Right lobe of liver (tissue), 6 donors: Measurements from ENCODE around the gene WDFY1. TPM values are rescaled to one million over a fixed set of nuclear protein-coding genes. Genes with fewer than 3 reads are reported as not detected.

ENCODE experiments used
- ATAC-seq, 4 donors: fragments of 200-7000 bp; cut with Tn5 transposase; one replicate each; pipeline ENCODE4 v1.9.1; 2020; ENCODE audit warnings: mild to moderate bottlenecking in 4 of 4, moderate library complexity in 4 of 4
- DNase-seq, 3 donors: peaks; one replicate each; pipeline ENCODE4 v3.0.0-alpha.2; 2020
- H3K27ac ChIP-seq, 3 donors: fragments of 200-600 bp; one replicate each; pipeline ENCODE4 v1.8.0; 2022
- H3K27me3 ChIP-seq, 2 donors: fragments of 200-600 bp; one replicate each; pipeline ENCODE4 v1.8.0; 2022
- H3K36me3 ChIP-seq, 4 donors: fragments of 200-600 bp; sonication (generic) in 1 of 4; one replicate each; pipeline versions ENCODE4 v1.5.1 to v1.8.0; 2017 to 2022; ENCODE audit warnings: control low read depth in 1 of 4
- H3K4me1 ChIP-seq, 4 donors: fragments of 200-600 bp; sonication (generic) in 1 of 4; one replicate each; pipeline versions ENCODE4 v1.5.1 to v1.8.0; 2017 to 2022; ENCODE audit warnings: control low read depth in 1 of 4
- H3K4me3 ChIP-seq, 3 donors: fragments of 200-600 bp; one replicate each; pipeline ENCODE4 v1.8.0; 2022
- H3K9me3 ChIP-seq, 4 donors: fragments of 200-600 bp; sonication (generic) in 1 of 4; one replicate each; pipeline versions ENCODE4 v1.5.1 to v1.8.0; 2017 to 2022; ENCODE audit warnings: control low read depth in 1 of 4
- POLR2A ChIP-seq: fragments of 450-650 bp; IDR thresholded peaks from one replicate; pipeline ENCODE4 v1.6.1; 2017; ENCODE audit warnings: antibody characterized with exemption, mild to moderate bottlenecking
- WGBS: methylation state at CpG from one replicate; pipeline ENCODE4 v1.1.6; 2018; ENCODE audit warnings: low coverage, low lambda C conversion rate; ENCODE audit not compliant: insufficient coverage; ENCODE audit errors: missing lambda C conversion rate; 5-methylcytosine and 5-hydroxymethylcytosine counted together
- intact Hi-C, 2 donors: fragments of 100-400 bp; cut with DNase I; formaldehyde crosslinking; loops; one replicate each; pipeline versions ENCODE4 v1.11.2 to v1.14.1; 2022
- total RNA-seq, 6 experiments: library from RNA; depleted of rRNA in 2 of 6; stranded (reverse); fragments of >200 nt in 2 of 6; fragmentation: NEBNext Ultra II Directional in 3 of 6; extraction: Animal tissue kit (Norgen Biotek cat#: 25700) in 3 of 6; gene quantifications; one replicate each; pipeline versions ENCODE4 v1.1.0 to v1.2.4, GENCODE V29; 2016 to 2023
- TF ChIP-seq, protein P1 (sequence below), 4 donors: fragments of 200-600 bp in 3 of 4; fragments of 450-650 bp in 1 of 4; IDR thresholded peaks; one replicate each; pipeline versions ENCODE4 v1.5.1 to v1.8.0; 2016 to 2022; ENCODE audit warnings: antibody characterized with exemption in 4 of 4, mild to moderate bottlenecking in 2 of 4
- donor health status: DM: no; HTN: yes; CAD: no.
- donor health status: DM: no; HTN: no; CAD: no.
- donor health status: DM: no; HTN: no; CAD: no.
- donor health status: DM: no; HTN: yes; CAD: no.
- donor health status: DM: no; HTN: yes; CAD: no.

Gene WDFY1
- total RNA-seq, 6 experiments from 2014 or later, result 19.7 to 28.0 (median 21.4) TPM

DNA sequence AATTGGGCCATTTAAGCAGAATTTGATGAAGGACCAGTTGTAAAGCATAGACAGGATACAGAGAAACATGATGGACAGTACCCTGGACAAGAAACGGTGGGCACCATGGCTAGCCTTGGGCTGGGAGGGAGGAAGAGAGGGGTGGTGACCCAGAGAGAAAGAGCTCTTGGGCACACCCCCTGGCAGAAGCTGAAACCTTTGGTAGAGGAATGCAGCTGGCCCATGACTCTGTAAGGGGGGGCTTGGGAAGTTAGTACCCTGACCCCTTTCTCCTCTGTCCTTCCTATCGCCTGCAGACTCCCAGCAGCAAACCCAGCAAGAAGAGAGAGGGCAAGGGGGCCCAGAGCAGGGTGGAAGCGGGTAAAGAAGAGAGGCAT is 44.7 kb upstream of the WDFY1 start:
- WGBS, result 55% methylated on average over 2 of the region's 3 CpGs
- no peaks in the 10 kb centered on the region for H3K27me3 ChIP-seq
- H3K9me3 ChIP-seq, result no peaks in the 10 kb centered on the region
- H3K36me3 ChIP-seq, result no peaks in the 10 kb centered on the region
- DNase-seq, result no peak
- no peaks in the 10 kb centered on the region for H3K4me1 ChIP-seq
- intact Hi-C loops, result loop anchor here in 1 of 2 donors (5.0 kb wide), 1 partner anchor 292 kb away; no protein-coding TSS in a partner anchor
- H3K27ac ChIP-seq, result no peak overlapping the region
- ATAC-seq, result no peak
- H3K4me3 ChIP-seq, result no peak overlapping the region
- TF ChIP-seq, protein P1, sequence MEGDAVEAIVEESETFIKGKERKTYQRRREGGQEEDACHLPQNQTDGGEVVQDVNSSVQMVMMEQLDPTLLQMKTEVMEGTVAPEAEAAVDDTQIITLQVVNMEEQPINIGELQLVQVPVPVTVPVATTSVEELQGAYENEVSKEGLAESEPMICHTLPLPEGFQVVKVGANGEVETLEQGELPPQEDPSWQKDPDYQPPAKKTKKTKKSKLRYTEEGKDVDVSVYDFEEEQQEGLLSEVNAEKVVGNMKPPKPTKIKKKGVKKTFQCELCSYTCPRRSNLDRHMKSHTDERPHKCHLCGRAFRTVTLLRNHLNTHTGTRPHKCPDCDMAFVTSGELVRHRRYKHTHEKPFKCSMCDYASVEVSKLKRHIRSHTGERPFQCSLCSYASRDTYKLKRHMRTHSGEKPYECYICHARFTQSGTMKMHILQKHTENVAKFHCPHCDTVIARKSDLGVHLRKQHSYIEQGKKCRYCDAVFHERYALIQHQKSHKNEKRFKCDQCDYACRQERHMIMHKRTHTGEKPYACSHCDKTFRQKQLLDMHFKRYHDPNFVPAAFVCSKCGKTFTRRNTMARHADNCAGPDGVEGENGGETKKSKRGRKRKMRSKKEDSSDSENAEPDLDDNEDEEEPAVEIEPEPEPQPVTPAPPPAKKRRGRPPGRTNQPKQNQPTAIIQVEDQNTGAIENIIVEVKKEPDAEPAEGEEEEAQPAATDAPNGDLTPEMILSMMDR (IDR thresholded peaks at IDR 0.05), result no peak

DNA sequence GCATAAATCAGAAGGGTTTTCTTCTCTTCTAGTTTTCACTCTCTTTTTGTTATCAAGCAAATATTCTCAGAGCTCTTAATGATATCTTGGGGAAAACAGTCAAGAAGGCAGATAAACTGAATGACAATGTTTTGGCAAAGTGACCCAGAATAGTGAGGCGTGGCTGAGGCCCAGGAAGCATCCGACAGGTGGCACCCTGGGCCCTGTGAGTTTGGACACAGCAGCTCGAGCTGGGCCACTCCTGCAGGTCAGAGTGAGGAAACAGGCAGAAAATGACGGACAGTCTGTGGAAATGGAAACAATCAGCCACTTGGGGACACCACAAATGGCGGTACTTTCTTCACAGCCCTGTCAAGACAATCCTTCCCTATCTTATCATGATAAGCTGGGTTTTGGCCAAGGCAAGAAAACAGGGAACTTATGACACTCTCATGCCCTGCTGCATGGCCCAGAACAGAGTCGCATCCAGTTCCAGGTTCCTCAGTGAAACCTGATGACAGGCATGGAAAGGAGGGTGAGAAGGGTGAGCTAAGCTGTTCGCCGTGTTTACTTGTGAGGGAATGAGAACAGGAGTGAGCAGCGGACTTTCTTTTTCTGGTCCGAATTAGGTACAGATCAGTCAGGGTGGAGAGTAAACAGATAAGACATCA is 44.2 kb upstream of the WDFY1 start:
- DNase-seq (no peak), ATAC-seq (peak; percentile 41 to 69 (median 46))
- no peaks in the 10 kb centered on the region for H3K4me1 ChIP-seq
- intact Hi-C loops, result no loop called here
- TF ChIP-seq, protein P1 (IDR thresholded peaks at IDR 0.05), result peak in 2 of 4 donors; percentile 10 to 18
- no peak for TF ChIP-seq POLR2A
- H3K27me3 ChIP-seq, result no peaks in the 10 kb centered on the region
- no peaks in the 10 kb centered on the region for H3K9me3 ChIP-seq
- no peak overlapping the region for H3K27ac ChIP-seq
- 62% methylated on average over 9 of the region's 10 CpGs for WGBS
- no peaks in the 10 kb centered on the region for H3K36me3 ChIP-seq
- H3K4me3 ChIP-seq, result no peak overlapping the region

DNA sequence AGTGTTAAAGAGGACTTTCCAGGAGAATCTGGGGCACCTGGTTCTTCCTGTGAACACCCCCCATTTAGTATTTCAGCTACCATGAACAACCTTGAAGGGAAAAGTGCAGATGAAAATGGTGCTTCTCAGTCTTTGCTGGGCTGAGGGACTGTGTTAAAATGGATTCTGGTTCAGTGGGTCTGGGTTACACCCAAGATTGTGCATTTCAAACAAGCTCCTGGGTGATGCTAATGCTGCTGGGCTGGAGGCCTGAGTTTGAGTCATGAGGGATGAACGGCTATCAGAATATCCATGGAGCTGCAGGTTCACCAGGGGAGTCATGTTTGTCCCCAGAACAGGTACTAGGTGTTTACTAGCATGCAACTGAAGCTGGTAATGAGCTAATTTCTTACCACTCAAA is 36.1 kb upstream of the WDFY1 start:
- Histone ChIP-seq H3K36me3 (no peaks in the 10 kb centered on the region), H3K4me1 (no peaks in the 10 kb centered on the region), H3K27ac (no peak overlapping the region), H3K9me3 (no peaks in the 10 kb centered on the region), H3K4me3 (no peak overlapping the region), H3K27me3 (no peaks in the 10 kb centered on the region)
- DNase-seq, result no peak
- no peak for TF ChIP-seq POLR2A
- TF ChIP-seq, protein P1 (IDR thresholded peaks at IDR 0.05), result no peak
- no CpG with 5 or more reads among the region's 1 CpG for WGBS
- ATAC-seq, result no peak
- intact Hi-C loops, result no loop called here

DNA sequence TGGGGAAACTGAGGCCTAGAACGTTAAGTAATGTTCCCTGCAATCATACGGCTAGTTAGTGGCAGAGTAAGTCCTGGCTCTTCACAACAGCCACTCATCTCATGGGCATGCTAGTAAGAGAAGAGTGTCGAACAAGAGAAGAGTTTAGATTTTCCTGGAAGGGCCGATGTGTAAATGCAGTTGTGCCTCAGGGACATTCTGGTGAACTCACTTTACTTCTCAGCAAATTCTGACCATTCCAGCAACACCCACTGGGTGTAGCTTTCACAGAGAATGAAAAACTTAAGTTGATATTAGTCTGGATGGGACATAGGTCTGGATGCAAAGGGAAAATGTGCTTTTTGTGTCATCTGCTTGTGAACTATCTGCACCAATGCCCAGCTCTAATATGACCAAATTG is 35.7 kb upstream of the WDFY1 start:
- intact Hi-C loops, result no loop called here
- TF ChIP-seq, protein P1 (IDR thresholded peaks at IDR 0.05), result no peak
- no peaks in the 10 kb centered on the region for H3K27me3 ChIP-seq
- ATAC-seq (no peak), DNase-seq (no peak)
- no peak overlapping the region for H3K27ac ChIP-seq
- H3K36me3 ChIP-seq, result no peaks in the 10 kb centered on the region
- 91% methylated on average over 4 of the region's 4 CpGs for WGBS
- no peaks in the 10 kb centered on the region for H3K4me1 ChIP-seq
- H3K4me3 ChIP-seq, result no peak overlapping the region
- H3K9me3 ChIP-seq, result no peaks in the 10 kb centered on the region

DNA sequence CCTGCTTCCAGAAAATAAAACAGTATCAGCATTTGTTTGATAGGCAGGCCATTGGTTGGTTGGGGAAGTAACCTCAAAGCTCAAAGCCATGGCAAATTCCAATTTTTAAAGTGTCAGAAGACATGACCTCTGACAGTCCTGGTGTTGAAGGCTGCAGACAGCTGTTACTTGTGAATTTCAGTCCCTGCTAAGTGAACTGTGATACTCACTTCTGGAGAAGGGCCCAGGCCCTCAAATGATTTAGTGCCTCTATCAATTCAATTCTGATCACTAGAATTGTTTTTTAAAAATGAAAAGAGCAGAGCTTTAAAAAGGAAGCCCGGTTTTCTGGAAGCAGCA is 35.2 kb upstream of the WDFY1 start:
- no peak for TF ChIP-seq POLR2A
- TF ChIP-seq, protein P1 (IDR thresholded peaks at IDR 0.05), result no peak
- no peak overlapping the region for H3K4me3 ChIP-seq
- no peak for DNase-seq
- no peak for ATAC-seq
- no peaks in the 10 kb centered on the region for H3K27me3 ChIP-seq
- H3K27ac ChIP-seq, result no peak overlapping the region
- no peaks in the 10 kb centered on the region for H3K36me3 ChIP-seq
- intact Hi-C loops, result no loop called here
- H3K4me1 ChIP-seq, result no peaks in the 10 kb centered on the region
- 50% methylated on average over 1 of the region's 1 CpG for WGBS
- H3K9me3 ChIP-seq, result no peaks in the 10 kb centered on the region
